ENCODE measurements around the gene SCGB1D2.
A peak's percentile ranks its signal among the peaks of the same experiment; 100 is the strongest.
"Not testable (repeated sequence)": the region's sequence is repeated elsewhere in the genome, so short reads cannot be mapped to it uniquely, and the experiment has no call there.

The SCGB1D2 gene, protein sequence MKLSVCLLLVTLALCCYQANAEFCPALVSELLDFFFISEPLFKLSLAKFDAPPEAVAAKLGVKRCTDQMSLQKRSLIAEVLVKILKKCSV

DNA sequence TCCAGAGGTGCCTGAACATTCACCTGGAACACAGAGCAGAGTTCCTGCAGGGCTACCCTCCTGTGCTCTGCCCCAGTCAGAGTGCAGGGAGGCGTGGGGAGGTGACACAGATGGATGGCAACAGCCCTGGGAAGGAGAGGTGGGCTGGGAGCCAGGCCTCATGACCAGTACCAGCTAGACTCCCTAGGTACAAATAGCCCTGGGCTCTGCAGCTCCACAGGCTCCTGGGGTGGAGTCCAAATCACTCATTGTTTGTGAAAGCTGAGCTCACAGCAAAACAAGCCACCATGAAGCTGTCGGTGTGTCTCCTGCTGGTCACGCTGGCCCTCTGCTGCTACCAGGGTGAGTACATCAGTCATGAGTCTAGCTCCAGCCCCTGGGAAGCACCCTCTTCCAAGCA lies at the start of gene SCGB1D2:
TSS of gene SCGB1D2 (plus strand) at position 219 of the 400 bp plus-strand sequence. CDS start at position 288, 69 bp downstream.
- CTCF ChIA-PET = interaction anchor here (0.6 to 1.5 kb wide), 2 partner anchors 45 to 69 kb away, joined by 3 read pairs; no protein-coding TSS in a partner anchor
- no peak for TF ChIP-seq SP1 (IDR thresholded peaks at IDR 0.05)
- TF ChIP-seq, protein P1, sequence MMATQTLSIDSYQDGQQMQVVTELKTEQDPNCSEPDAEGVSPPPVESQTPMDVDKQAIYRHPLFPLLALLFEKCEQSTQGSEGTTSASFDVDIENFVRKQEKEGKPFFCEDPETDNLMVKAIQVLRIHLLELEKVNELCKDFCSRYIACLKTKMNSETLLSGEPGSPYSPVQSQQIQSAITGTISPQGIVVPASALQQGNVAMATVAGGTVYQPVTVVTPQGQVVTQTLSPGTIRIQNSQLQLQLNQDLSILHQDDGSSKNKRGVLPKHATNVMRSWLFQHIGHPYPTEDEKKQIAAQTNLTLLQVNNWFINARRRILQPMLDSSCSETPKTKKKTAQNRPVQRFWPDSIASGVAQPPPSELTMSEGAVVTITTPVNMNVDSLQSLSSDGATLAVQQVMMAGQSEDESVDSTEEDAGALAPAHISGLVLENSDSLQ (IDR thresholded peaks at IDR 0.05) = peak; percentile 85
- DNase-seq (ENCODE audit: extremely low spot score) = peak; percentile 21
- POLR2A ChIA-PET = no interaction called here

DNA sequence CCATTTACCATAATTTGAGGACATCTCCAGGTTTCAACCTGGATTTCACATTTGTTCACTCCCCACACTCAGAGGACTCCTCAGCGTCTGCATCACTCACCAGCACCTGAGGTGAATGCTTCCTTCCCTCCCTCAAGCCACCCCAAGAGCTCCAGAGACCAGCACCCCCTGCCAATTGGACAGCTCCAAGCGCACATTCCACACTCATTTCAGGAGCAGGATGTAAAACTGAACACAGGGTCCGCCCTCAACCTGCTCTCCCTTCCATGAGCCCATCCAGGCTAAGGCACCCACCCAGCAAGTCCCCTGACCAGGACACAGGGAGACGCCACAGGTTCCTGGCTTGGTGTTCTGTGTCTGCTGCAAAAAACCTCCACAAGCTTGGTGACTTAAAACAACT lies 48.1 kb upstream of the SCGB1D2 start:
- CTCF ChIA-PET = interaction anchor here (0.7 kb wide), 1 partner anchor 397 kb away, joined by 3 read pairs; no protein-coding TSS in a partner anchor
- no peak for DNase-seq (ENCODE audit: extremely low spot score)
- POLR2A ChIA-PET = no interaction called here
- TF ChIP-seq CTBP1 (IDR thresholded peaks at IDR 0.05; ENCODE audit: borderline replicate concordance) = no peak
- TF ChIP-seq L3MBTL2 (conservative IDR thresholded peaks at IDR 0.05) = no peak
- TF ChIP-seq ZNF384 (IDR thresholded peaks at IDR 0.05) = no peak
- TF ChIP-seq, protein P1 (IDR thresholded peaks at IDR 0.05) = no peak

DNA sequence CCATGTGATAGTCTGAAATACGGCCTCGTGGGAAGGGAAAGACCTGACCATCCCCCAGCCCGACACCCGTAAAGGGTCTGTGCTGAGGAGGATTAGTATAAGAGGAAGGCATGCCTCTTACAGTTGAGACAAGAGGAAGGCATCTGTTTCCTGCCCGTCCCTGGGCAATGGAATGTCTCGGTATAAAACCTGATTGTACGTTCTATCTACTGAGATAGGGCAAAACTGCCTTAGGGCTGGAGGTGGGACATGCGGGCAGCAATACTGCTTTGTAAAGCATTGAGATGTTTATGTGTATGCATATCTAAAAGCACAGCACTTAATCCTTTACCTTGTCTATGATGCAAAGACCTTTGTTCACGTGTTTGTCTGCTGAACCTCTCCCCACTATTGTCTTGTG lies 47.0 kb upstream of the SCGB1D2 start:
- CTCF ChIA-PET = not testable (repeated sequence)

DNA sequence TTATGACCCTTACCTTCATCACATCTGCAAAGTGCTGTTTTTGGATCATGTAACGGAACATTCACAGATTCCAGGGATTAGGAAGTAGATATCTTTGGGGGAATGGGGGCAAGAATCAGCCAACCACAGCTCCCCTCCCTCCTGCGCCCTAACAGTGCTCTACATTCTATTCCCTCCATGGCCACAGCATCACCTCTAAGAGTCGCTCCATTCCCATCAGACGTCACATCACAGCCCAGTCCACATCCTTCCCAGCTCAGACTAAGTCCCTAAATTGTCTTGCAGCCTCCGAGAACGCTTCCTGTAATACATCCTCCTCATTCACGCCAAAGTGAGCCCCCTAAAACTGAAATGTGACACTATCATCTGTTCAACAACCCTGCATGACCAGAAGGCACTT lies 46.1 kb upstream of the SCGB1D2 start:
- TF ChIP-seq CTBP1 (IDR thresholded peaks at IDR 0.05; ENCODE audit: borderline replicate concordance) (no peak), NFRKB (IDR thresholded peaks at IDR 0.05) (no peak), FOXK2 (IDR thresholded peaks at IDR 0.05) (no peak), SUZ12 (IDR thresholded peaks at IDR 0.05) (no peak), ZNF384 (IDR thresholded peaks at IDR 0.05) (no peak), FOXM1 (IDR thresholded peaks at IDR 0.05; ENCODE audit: borderline replicate concordance) (no peak), LEF1 (IDR thresholded peaks at IDR 0.05; ENCODE audit: borderline replicate concordance) (no peak)
- TF ChIP-seq, protein P1 (IDR thresholded peaks at IDR 0.05) = no peak
- CTCF ChIA-PET = no interaction called here
- POLR2A ChIA-PET = no interaction called here
- no peak for DNase-seq (ENCODE audit: extremely low spot score)

More for the DNA sequence above, 47.0 kb upstream of the SCGB1D2 start:
- DNase-seq (ENCODE audit: extremely low spot score); POLR2A ChIA-PET: not testable (repeated sequence)

DNA sequence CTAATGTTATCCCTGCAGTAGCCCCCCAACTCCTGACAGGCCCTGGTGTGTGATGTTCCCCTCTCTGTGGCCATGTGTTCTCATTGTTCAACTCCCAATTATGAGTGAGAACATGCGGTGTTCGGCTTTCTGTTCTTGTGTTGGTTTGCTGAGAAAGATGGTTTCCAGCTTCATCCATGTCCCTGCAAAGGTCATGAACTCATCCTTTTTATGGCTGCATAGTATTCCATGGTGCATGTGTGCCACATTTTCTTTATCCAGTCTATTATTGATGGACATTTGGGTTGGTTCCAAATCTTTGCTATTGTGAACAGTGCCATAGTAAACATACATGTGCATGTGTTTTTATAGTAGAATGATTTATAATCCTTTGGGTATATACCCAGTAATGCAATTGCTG lies 44.6 kb upstream of the SCGB1D2 start:
- DNase-seq (ENCODE audit: extremely low spot score); POLR2A ChIA-PET; CTCF ChIA-PET: not testable (repeated sequence)

DNA sequence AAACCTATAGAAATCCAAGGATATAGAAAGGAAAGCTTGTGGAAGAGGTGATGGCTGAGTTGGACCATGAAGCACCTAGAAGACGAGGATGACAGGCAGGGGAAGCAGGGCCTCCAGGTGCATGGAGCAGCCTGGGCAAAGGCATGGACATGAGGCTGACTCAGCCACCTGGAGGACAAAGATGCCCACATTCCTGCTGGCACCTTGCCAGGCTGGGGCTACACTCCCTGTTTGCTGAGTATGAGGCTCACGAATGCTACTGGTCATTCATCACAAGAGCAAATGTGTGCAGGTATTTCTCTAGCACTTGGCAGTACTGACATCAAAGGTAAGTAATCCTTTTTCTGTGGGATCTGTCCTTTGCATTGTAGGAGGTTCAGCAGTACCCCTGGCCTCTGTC lies 40.7 kb upstream of the SCGB1D2 start:
- ChIA-PET POLR2A (no interaction called here), CTCF (no interaction called here)
- TF ChIP-seq NFRKB (IDR thresholded peaks at IDR 0.05) (no peak), FOXA1 (IDR thresholded peaks at IDR 0.05) (no peak), BHLHE40 (IDR thresholded peaks at IDR 0.05; ENCODE audit: borderline replicate concordance) (no peak), HDGF (IDR thresholded peaks at IDR 0.05; ENCODE audit: borderline replicate concordance) (no peak)
- TF ChIP-seq, protein P1 (IDR thresholded peaks at IDR 0.05) = no peak
- no peak for DNase-seq (ENCODE audit: extremely low spot score)

DNA sequence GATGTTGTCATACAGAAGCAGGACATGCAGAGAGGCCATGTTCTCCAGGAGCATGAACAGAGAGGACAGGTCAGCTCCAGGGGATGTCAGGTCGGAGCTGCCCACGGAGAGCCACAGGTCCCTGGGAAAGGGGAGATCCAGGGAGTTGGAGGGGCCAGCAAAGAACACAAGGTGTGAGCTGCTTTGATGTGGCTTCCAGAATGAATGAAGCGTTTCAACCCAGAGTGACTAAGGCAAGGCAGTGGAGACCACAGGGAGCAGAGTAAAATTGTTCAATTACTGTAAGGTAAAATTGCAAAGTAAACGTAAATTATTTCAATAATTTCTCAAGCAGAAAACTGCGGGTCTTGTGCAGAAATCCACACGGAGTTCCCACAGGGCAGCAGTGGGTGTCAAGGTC lies 39.1 kb upstream of the SCGB1D2 start:
- POLR2A ChIA-PET = no interaction called here
- CTCF ChIA-PET = interaction anchor here (0.9 kb wide), 1 partner anchor 30 kb away, joined by 3 read pairs; no protein-coding TSS in a partner anchor
- TF ChIP-seq ZNF384 (IDR thresholded peaks at IDR 0.05) (no peak), HDGF (IDR thresholded peaks at IDR 0.05; ENCODE audit: borderline replicate concordance) (no peak), SP1 (IDR thresholded peaks at IDR 0.05) (no peak), TARDBP (IDR thresholded peaks at IDR 0.05) (no peak), FOXM1 (IDR thresholded peaks at IDR 0.05; ENCODE audit: borderline replicate concordance) (no peak), LEF1 (IDR thresholded peaks at IDR 0.05; ENCODE audit: borderline replicate concordance) (no peak), ELF4 (IDR thresholded peaks at IDR 0.05) (no peak), BHLHE40 (IDR thresholded peaks at IDR 0.05; ENCODE audit: borderline replicate concordance) (no peak), FOXA1 (IDR thresholded peaks at IDR 0.05) (no peak), L3MBTL2 (conservative IDR thresholded peaks at IDR 0.05) (no peak), ARNT (IDR thresholded peaks at IDR 0.05) (no peak), CTBP1 (IDR thresholded peaks at IDR 0.05; ENCODE audit: borderline replicate concordance) (no peak), FOXK2 (IDR thresholded peaks at IDR 0.05) (no peak), NFRKB (IDR thresholded peaks at IDR 0.05) (no peak), SUZ12 (IDR thresholded peaks at IDR 0.05) (no peak)
- TF ChIP-seq, protein P1 (IDR thresholded peaks at IDR 0.05) = no peak
- no peak for DNase-seq (ENCODE audit: extremely low spot score)
